ENCODE measurements around the gene PRTFDC1.

- TF ChIP-seq POLR2A (IDR thresholded peaks at IDR 0.05) (no peak), CTCF (IDR thresholded peaks at IDR 0.05) (no peak)
These were observed 34.4 kb downstream of the PRTFDC1 start for GRCh38 chr10:24917979-24918378.

Measured in heart left ventricle (tissue), 13 donors.